Type B pancreatic cell (in vitro differentiated cells): ENCODE measurements around the gene SDCCAG8. TPM values are rescaled to one million over a fixed set of nuclear protein-coding genes. Genes with fewer than 3 reads are reported as not detected.

Experiments used
- DNase-seq: peaks from one replicate; pipeline ENCODE4 v3.0.0; 2021; ENCODE audit warnings: mixed read lengths; ENCODE audit not compliant: unreplicated experiment; ENCODE audit errors: extremely low spot score
- H3K27ac Mint-ChIP-seq: 2 replicates; pipeline ENCODE4 v1.8.0; 2021; ENCODE audit warnings: mild to moderate bottlenecking, mixed read lengths
- H3K27me3 Mint-ChIP-seq: 2 replicates; pipeline ENCODE4 v1.8.0; 2021; ENCODE audit warnings: mixed read lengths
- H3K36me3 Mint-ChIP-seq: 2 replicates; pipeline ENCODE4 v1.8.0; 2021; ENCODE audit warnings: mixed read lengths
- H3K4me1 Mint-ChIP-seq: one replicate; pipeline ENCODE4 v1.8.0; 2021; ENCODE audit warnings: mixed read lengths; ENCODE audit not compliant: unreplicated experiment
- H3K4me3 Mint-ChIP-seq: 2 replicates; pipeline ENCODE4 v1.8.0; 2021; ENCODE audit warnings: mild to moderate bottlenecking, mixed read lengths
- H3K9me3 Mint-ChIP-seq: 2 replicates; pipeline ENCODE4 v1.8.0; 2021; ENCODE audit warnings: mixed read lengths
- CTCF ChIP-seq: fragments of 200-600 bp; sonication (generic); conservative IDR thresholded peaks from 2 replicates; pipeline ENCODE4 v1.5.0; 2021; ENCODE audit warnings: antibody characterized with exemption, mild to moderate bottlenecking
- total RNA-seq: library from RNA; stranded (reverse); gene quantifications from 2 replicates; pipeline ENCODE4 v1.2.1, GENCODE V29; 2021; ENCODE audit warnings: low replicate concordance

The SDCCAG8 gene
- total RNA-seq, 1 donor from 2014 or later, result 26.0 TPM

- no peaks in the 10 kb centered on the region for H3K9me3 Mint-ChIP-seq
- H3K4me3 Mint-ChIP-seq, result no peak overlapping the region
- no peak for DNase-seq
- no peaks in the 10 kb centered on the region for H3K27me3 Mint-ChIP-seq
- H3K27ac Mint-ChIP-seq, result no peak overlapping the region
- no peak for TF ChIP-seq CTCF
- peaks cover 4% of the 10 kb centered on the region for H3K4me1 Mint-ChIP-seq
- peaks cover 20% of the 10 kb centered on the region for H3K36me3 Mint-ChIP-seq
Measured at GRCh38 chr1:243346468-243346867, 90.6 kb downstream of the SDCCAG8 start.

GRCh38 chr1:243348331-243348730 lies 92.5 kb downstream of the SDCCAG8 start:
- H3K27ac Mint-ChIP-seq, result no peak overlapping the region
- no peak for TF ChIP-seq CTCF
- peaks cover 4% of the 10 kb centered on the region for H3K4me1 Mint-ChIP-seq
- H3K4me3 Mint-ChIP-seq, result no peak overlapping the region
- no peaks in the 10 kb centered on the region for H3K9me3 Mint-ChIP-seq
- peaks cover 24% of the 10 kb centered on the region for H3K36me3 Mint-ChIP-seq
- no peaks in the 10 kb centered on the region for H3K27me3 Mint-ChIP-seq
- no peak for DNase-seq

- no peak for DNase-seq
- H3K9me3 Mint-ChIP-seq, result no peaks in the 10 kb centered on the region
- no peak for TF ChIP-seq CTCF
- no peak overlapping the region for H3K27ac Mint-ChIP-seq
- H3K36me3 Mint-ChIP-seq, result peaks cover 21% of the 10 kb centered on the region
- H3K4me1 Mint-ChIP-seq, result peaks cover 1% of the 10 kb centered on the region
- H3K27me3 Mint-ChIP-seq, result no peaks in the 10 kb centered on the region
- no peak overlapping the region for H3K4me3 Mint-ChIP-seq
Measured at GRCh38 chr1:243349128-243349527, 93.3 kb downstream of the SDCCAG8 start.

GRCh38 chr1:243351337-243351736 lies 95.5 kb downstream of the SDCCAG8 start:
- Mint-ChIP-seq H3K9me3 (no peaks in the 10 kb centered on the region), H3K36me3 (peaks cover 20% of the 10 kb centered on the region), H3K4me3 (no peak overlapping the region), H3K27ac (no peak overlapping the region), H3K4me1 (peaks cover 12% of the 10 kb centered on the region), H3K27me3 (no peaks in the 10 kb centered on the region)
- DNase-seq, result no peak
- no peak for TF ChIP-seq CTCF

GRCh38 chr1:243354511-243355153 lies 98.8 kb downstream of the SDCCAG8 start:
- no peaks in the 10 kb centered on the region for H3K27me3 Mint-ChIP-seq
- no peak for DNase-seq
- H3K27ac Mint-ChIP-seq, result no peak overlapping the region
- H3K4me3 Mint-ChIP-seq, result no peak overlapping the region
- TF ChIP-seq CTCF, result no peak
- no peaks in the 10 kb centered on the region for H3K9me3 Mint-ChIP-seq
- H3K36me3 Mint-ChIP-seq, result peaks cover 15% of the 10 kb centered on the region
- peaks cover 12% of the 10 kb centered on the region for H3K4me1 Mint-ChIP-seq
